Measurements from ENCODE around the gene DDX1. TPM values are rescaled to one million over a fixed set of nuclear protein-coding genes. Genes with fewer than 3 reads are reported as not detected.

DDX1 gene
- total and polyA plus RNA-seq, 2 experiments from 2014 or later: 99.9 to 102 TPM

- Histone ChIP-seq H3K4me2 (no peak overlapping the region), H4K20me1 (replicated peaks; ENCODE audit: insufficient read depth) (peaks cover 7% of the 10 kb centered on the region; the same call in 1 of the 2 replicates), H3K4me3 (no peak overlapping the region), H3K4me1 (ENCODE audit: insufficient read depth) (no peaks in the 10 kb centered on the region; the same call in 1 of the 2 replicates), H3K27ac (ENCODE audit: low read depth) (no peak overlapping the region), H3K9me2 (ENCODE audit: insufficient read depth) (no peaks in the 10 kb centered on the region), H2AFZ (no peak overlapping the region), H3K36me3 (ENCODE audit: insufficient read depth) (peaks cover 53% of the 10 kb centered on the region), H3F3A (replicated peaks; ENCODE audit: low read depth) (no peaks in the 10 kb centered on the region), H3K27me3 (ENCODE audit: insufficient read depth) (no peaks in the 10 kb centered on the region), H3K79me2 (replicated peaks; ENCODE audit: insufficient read depth) (no peaks in the 10 kb centered on the region)
- Mint-ChIP-seq H3K9me3 (peaks cover 11% of the 10 kb centered on the region; the same call in 2 of the 3 replicates), H3K4me3 (no peak overlapping the region), H3K27ac (no peak overlapping the region), H3K36me3 (ENCODE audit: low read depth) (peaks cover 80% of the 10 kb centered on the region), H3K27me3 (ENCODE audit: insufficient read depth, low read depth, poor library complexity) (no peaks in the 10 kb centered on the region), H3K4me1 (no peaks in the 10 kb centered on the region)
- ATAC-seq (no peak), DNase-seq (ENCODE audit: low spot score) (no peak)
- TF ChIP-seq ZNF331 (CRISPR knock-in tag; IDR thresholded peaks at IDR 0.05; ENCODE audit: low read depth): no peak
- no peak for TF ChIP-seq CTCF (conservative IDR thresholded peaks at IDR 0.05; ENCODE audit: low read depth in 2 of 2)
- no peak for TF ChIP-seq ZNF462 (CRISPR knock-in tag; IDR thresholded peaks at IDR 0.05)
- no peak for TF ChIP-seq JUNB (IDR thresholded peaks at IDR 0.05; ENCODE audit: unreplicated experiment)
- no peak for TF ChIP-seq REST (IDR thresholded peaks at IDR 0.05; ENCODE audit: unreplicated experiment)
These were observed 16.7 kb downstream of the DDX1 start for GRCh38 chr2:15608392-15608761.

Data from GM23338 (cell line).